HG03097 (cell line): ENCODE measurements around the gene CSNK2A1.

Experiments used
- ATAC-seq: cut with Tn5 transposase; IDR thresholded peaks from one replicate; pipeline ENCODE4 v1.9.1; 2021; ENCODE audit not compliant: unreplicated experiment, low FRiP score

The CSNK2A1 gene

GRCh38 chr20:568097-568652, 24.6 kb upstream of the CSNK2A1 start:
- ATAC-seq, result no peak

GRCh38 chr20:564192-564591, 20.6 kb upstream of the CSNK2A1 start:
- no peak for ATAC-seq

GRCh38 chr20:563187-563586, 19.6 kb upstream of the CSNK2A1 start:
- no peak for ATAC-seq

DNA sequence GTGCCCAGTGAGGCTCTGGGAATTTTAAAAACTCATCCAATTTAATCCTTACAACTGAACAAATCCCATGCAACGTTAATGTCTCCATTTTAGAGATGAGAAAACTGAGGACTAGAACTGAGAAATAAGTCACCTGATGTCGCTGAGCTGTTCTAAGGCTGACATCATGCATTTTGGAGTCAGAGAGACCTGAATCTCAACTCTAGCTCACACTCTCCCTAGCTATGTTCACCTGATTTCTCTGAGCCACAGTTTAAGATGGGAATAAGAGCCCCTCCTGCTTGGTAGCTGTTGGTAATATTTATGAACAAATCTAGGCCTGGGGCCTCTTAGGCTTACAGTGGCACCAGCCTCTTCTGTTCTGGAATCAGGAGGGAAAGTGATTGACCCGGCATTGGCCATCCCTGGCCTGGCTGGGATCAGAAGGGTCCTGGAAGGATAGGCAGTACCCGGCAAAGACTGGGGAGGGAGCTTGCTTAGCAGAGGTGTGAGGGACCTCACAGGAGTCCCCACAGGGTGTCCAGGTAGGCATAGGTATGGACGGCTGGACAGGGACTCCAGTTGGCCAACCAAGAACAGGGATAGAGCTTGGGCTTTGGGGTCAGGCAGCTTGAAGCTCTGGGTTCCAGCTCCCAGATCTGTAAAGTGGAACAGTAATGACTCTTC, 18.8 kb upstream of the CSNK2A1 start:
- no peak for ATAC-seq

DNA sequence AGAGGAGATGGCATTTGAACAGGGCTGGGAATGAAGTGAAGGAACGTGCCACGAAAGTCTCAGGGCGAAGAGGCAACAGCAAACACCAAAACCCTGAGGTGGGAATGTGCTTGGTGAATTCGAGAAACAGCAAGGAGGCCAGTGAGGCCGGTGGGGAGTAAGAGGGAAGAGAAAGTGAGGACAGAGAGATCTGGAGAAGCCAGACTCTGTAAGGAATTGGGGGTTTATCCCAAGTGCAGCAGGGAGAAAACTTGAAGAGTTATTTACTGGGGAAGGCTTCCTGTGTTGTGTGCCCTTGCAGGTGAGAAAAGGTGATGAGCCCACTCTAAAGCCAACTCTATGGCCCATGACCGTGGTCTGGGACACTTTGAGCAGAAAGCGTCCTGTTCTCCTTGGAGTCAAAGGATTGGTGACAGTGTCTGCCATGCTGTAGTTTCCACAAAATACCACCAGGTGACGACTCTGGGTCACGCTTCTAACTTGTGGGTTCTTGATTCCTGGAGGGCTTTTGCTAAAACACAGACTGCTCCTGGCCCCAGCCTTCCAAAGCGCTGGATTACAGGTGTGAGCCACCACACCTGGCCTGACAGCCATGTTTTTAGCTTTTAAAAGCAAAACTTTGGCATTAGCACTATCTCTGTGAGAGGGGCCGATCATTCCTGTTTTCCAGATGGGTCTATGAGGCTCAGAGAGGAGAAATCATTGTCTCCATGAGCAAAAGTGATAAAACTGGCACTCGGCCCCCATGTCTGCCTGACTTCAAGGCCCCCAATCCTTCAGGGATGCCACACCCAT, 18.0 kb upstream of the CSNK2A1 start:
- no peak for ATAC-seq

GRCh38 chr20:560680-561079, 17.1 kb upstream of the CSNK2A1 start:
- ATAC-seq, result no peak

GRCh38 chr20:558117-558516, 14.5 kb upstream of the CSNK2A1 start:
- no peak for ATAC-seq

- no peak for ATAC-seq
These were observed 13.4 kb upstream of the CSNK2A1 start for GRCh38 chr20:556984-557383.

- ATAC-seq, result no peak
These were observed 12.4 kb upstream of the CSNK2A1 start for GRCh38 chr20:555976-556385.

DNA sequence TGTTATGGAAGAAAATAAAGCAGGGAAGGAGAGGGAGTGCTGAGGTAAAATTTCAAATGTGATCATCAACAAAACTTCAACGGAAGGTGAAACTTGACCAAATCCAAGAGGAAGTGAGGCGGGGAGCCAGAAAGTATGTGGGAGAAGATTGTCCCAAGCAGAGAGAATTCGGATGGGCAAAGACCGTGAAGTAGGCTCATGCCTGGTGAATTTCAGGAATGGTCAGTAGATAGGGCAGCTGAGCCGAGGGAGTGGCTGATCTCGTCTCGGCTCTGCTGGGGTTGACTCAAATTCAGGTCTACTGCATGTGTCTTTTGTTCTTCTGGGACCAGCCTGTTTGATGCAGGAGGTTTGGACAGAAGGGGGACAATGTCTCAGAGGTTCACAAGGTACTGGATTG, 7.0 kb upstream of the CSNK2A1 start:
- ATAC-seq, result no peak

- ATAC-seq, result no peak
These were observed 6.3 kb upstream of the CSNK2A1 start for GRCh38 chr20:549722-550496.

DNA sequence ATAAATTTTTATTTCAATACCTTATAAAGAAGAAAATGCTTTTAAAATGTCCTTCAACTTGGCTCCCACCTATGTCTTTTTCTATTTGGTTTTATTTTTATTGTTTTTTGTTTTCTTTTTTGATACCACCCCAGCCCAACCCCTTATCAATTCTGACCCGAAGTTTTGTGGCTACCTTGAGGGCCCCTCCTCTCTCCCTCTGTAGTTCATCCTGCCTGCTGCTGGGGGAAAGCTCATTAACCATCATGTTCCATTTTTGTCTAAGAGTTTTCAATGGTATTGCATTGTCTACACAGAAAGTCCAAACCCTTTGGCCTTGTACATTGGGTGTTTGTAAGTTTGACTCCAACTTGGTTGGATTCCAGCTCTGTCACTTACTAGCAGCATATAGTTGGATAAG, 5.3 kb upstream of the CSNK2A1 start:
- ATAC-seq, result no peak

DNA sequence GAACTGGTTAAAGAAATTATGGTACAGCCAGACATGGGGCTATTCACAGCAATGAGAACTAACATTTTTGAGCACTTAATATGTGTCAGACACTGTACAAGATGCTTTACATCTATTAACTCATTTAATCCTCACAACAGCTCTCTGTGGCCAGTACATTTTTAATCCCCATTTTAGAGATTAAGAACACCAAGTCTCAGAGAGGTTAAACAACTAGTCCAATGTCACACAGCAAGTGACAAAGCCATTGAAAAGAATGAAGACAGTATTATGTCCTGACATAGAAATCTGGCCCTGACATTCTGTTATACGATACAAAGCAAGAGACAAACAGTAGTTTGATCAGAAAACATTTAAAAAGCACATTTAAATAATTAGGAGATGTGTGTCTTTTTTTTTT, 3.8 kb upstream of the CSNK2A1 start:
- ATAC-seq, result no peak

- no peak for ATAC-seq
These were observed 2.8 kb upstream of the CSNK2A1 start for GRCh38 chr20:546353-546752.

DNA sequence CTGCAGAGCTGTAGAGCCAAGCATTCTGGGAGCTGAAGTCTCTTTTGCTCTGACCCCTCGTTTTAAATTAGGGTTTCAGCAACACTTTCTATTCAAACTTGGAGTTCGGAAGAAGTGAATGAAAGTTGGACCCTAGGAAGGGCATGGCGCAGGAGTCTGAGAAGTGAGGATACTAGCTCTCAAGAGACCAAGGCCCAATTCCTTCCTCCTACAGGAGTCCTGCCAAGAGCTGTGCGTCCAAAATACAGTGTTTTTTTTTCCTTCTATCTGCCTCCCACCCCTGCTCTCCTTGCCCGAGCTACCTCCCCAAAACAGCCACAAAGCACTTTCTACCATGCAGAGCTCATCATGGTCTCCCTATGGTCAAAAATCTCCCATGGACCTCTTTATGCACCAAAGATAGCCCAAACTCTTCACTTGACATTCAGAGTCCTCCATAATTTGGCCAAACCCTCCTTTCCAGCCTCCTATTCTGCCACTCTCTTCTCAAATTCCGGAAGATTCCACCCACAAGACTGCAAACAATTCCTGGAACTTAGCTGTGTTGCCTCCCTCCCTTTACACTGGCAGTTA, 649 bp upstream of the CSNK2A1 start:
- no peak for ATAC-seq

- no peak for ATAC-seq
These were observed 717 bp downstream of the CSNK2A1 start for GRCh38 chr20:542777-543368.

DNA sequence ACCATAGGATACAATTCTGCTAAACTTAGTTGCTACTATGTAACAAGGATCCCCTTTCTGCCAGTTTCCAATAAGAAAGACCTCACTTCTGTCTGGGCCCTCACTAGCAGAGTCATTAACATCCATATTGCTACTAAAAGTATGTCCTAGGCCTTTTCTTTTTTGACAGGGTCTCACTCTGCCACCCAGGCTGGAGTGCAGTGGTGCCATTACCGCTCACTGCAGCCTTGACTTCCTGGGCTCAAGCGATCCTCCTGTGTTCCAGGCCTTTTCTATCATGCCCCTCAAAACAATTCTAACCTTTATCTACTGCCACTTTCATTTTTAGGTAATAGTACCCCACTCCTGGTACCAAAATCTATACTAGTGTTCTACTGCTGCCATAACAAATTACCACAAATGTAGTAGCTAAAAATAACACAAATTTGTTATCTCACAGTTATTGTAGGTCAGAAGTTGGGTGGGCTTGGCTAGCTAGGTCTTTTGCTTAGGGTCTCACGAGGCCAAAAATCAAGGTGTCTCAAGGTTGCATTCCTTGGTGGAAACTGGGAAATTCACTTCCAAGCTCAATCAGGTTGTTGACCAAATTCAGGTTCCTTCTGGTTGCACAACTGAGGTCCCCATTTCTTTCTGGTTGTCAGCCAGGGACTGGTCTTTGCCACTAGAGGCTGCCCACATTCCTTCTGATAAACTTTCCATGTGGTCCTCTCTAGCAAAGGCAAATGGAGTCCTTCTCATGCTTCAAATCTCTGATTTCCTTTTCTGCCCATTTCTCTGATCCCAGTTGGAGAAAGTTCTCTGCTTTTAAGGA, 3.0 kb downstream of the CSNK2A1 start:
- ATAC-seq, result no peak

- no peak for ATAC-seq
These were observed 3.7 kb downstream of the CSNK2A1 start for GRCh38 chr20:539848-540247.

DNA sequence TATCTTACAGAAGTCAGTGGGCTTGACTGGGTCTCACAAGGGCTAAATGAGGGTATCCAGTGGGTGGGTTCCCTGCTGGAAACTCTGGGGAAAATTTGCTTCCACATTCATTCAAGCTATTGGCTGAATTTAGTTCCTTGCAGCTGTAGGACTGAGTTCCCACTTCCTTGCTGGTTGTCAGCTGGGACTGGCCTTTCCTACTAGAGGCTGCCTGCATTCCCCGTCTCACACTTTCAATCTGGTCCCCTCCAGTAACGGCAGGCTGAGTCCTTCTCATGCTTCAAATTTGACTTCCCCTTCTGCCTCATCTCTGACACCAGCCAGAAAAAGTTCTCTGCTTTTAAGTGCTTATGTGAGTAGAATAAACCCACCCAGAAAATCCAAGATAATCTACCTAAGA, 4.4 kb downstream of the CSNK2A1 start:
- no peak for ATAC-seq

DNA sequence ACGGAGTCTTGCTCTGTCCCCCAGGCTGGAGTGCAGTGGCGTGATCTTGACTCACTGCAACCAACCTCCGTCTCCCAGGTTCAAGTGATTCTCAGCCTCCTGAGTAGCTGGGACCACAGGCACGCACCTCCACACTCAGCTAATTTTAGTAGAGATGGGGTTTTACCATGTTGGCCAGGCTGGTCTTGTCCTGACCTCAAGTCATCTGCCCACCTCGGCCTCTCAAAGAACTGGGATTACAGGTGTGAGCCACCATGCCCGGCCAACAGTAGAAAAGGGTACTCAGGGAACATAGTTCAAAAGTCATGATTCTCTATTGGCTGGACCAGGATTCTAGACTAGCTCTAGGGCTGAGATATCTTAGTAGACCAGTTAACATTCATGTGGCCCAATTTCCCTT, 5.6 kb downstream of the CSNK2A1 start:
- no peak for ATAC-seq
